Osteoblast (primary cell): ENCODE results near the gene KCNK17. TPM values are rescaled to one million over a fixed set of nuclear protein-coding genes. Genes with fewer than 3 reads are reported as not detected.

Experiments used
- DNase-seq: peaks from one replicate; pipeline ENCODE4 v3.0.0; 2011; ENCODE audit warnings: low spot score, mixed read lengths; ENCODE audit not compliant: insufficient read length; ENCODE audit errors: missing footprints
- H2AFZ ChIP-seq: 2 replicates; pipeline ENCODE4 v1.6.0; 2011; ENCODE audit warnings: mild to moderate bottlenecking, low read length
- H3K27ac ChIP-seq: 2 replicates; pipeline ENCODE4 v1.5.1; 2011; ENCODE audit warnings: mild to moderate bottlenecking, low read depth, low read length, moderate library complexity
- H3K27me3 ChIP-seq: 2 replicates; pipeline ENCODE4 v1.6.0; 2012; ENCODE audit warnings: mild to moderate bottlenecking, control low read depth, inconsistent platforms, low read length, moderate library complexity; ENCODE audit not compliant: insufficient read depth
- H3K36me3 ChIP-seq: 2 replicates; pipeline ENCODE4 v1.5.1; 2011; ENCODE audit warnings: mild to moderate bottlenecking, low read length, control low read depth, moderate library complexity; ENCODE audit not compliant: insufficient read depth
- H3K4me1 ChIP-seq: 2 replicates; pipeline ENCODE4 v1.5.1; 2011; ENCODE audit warnings: mild to moderate bottlenecking, low read length, control low read depth, moderate library complexity; ENCODE audit not compliant: insufficient read depth
- H3K4me2 ChIP-seq: 2 replicates; pipeline ENCODE4 v1.6.0; 2011; ENCODE audit warnings: mild to moderate bottlenecking, low read length; ENCODE audit not compliant: insufficient read depth
- H3K4me3 ChIP-seq: fragments of 200-600 bp; sonication (generic); 3 replicates; pipeline ENCODE4 v1.5.1; 2012; ENCODE audit warnings: mild to moderate bottlenecking, low read length, inconsistent platforms; ENCODE audit not compliant: insufficient read depth
- H3K79me2 ChIP-seq: 2 replicates; pipeline ENCODE4 v1.6.0; 2012; ENCODE audit warnings: mild to moderate bottlenecking, low read length, control low read depth, inconsistent platforms; ENCODE audit not compliant: insufficient read depth
- H3K9me3 ChIP-seq: 2 replicates; pipeline ENCODE4 v1.5.1; 2011; ENCODE audit warnings: low read depth, low read length, control low read depth
- H4K20me1 ChIP-seq: 2 replicates; pipeline ENCODE4 v1.6.0; 2012; ENCODE audit warnings: mild to moderate bottlenecking, low read length, control low read depth; ENCODE audit not compliant: insufficient read depth
- CTCF ChIP-seq: IDR thresholded peaks from 2 replicates; pipeline ENCODE4 v1.5.1; 2011; ENCODE audit warnings: mild to moderate bottlenecking, low read depth, low read length, moderate library complexity; ENCODE audit errors: extremely low read depth
- total RNA-seq: library from RNA; depleted of rRNA; stranded (reverse); fragments of >200 nt; gene quantifications from 2 replicates; pipeline ENCODE4 v1.2.3, GENCODE V29; 2012

KCNK17 gene
- total RNA-seq, 1 donor, result not detected

GRCh38 chr6:39319621-39320362, 5.6 kb upstream of the KCNK17 start:
- Histone ChIP-seq H2AFZ (no peak overlapping the region), H3K4me2 (no peak overlapping the region), H3K9me3 (no peaks in the 10 kb centered on the region), H3K27me3 (peaks cover 21% of the 10 kb centered on the region), H3K79me2 (no peaks in the 10 kb centered on the region), H3K4me3 (no peak overlapping the region), H3K4me1 (no peaks in the 10 kb centered on the region), H3K36me3 (no peaks in the 10 kb centered on the region), H3K27ac (no peak overlapping the region), H4K20me1 (no peaks in the 10 kb centered on the region)
- no peak for TF ChIP-seq CTCF
- DNase-seq, result no peak

- H3K27me3 ChIP-seq, result peaks cover 42% of the 10 kb centered on the region
- no peak for DNase-seq
- H3K4me2 ChIP-seq, result no peak overlapping the region
- H3K9me3 ChIP-seq, result no peaks in the 10 kb centered on the region
- H3K4me1 ChIP-seq, result no peaks in the 10 kb centered on the region
- H4K20me1 ChIP-seq, result no peaks in the 10 kb centered on the region
- H3K27ac ChIP-seq, result no peak overlapping the region
- no peak overlapping the region for H3K4me3 ChIP-seq
- H3K79me2 ChIP-seq, result no peaks in the 10 kb centered on the region
- no peaks in the 10 kb centered on the region for H3K36me3 ChIP-seq
- no peak overlapping the region for H2AFZ ChIP-seq
- TF ChIP-seq CTCF, result no peak
These were observed 3.0 kb upstream of the KCNK17 start for GRCh38 chr6:39317256-39317655.

- no peak for DNase-seq
- Histone ChIP-seq H2AFZ (no peak overlapping the region), H3K4me1 (no peaks in the 10 kb centered on the region), H3K4me2 (no peak overlapping the region), H3K36me3 (no peaks in the 10 kb centered on the region), H3K79me2 (no peaks in the 10 kb centered on the region), H3K9me3 (no peaks in the 10 kb centered on the region), H3K27me3 (peaks cover 31% of the 10 kb centered on the region), H4K20me1 (no peaks in the 10 kb centered on the region), H3K27ac (no peak overlapping the region), H3K4me3 (no peak overlapping the region)
- TF ChIP-seq CTCF, result no peak
These were observed 520 bp downstream of the KCNK17 start for GRCh38 chr6:39313526-39314272.

- H3K4me1 ChIP-seq, result no peaks in the 10 kb centered on the region
- no peak overlapping the region for H3K4me2 ChIP-seq
- no peaks in the 10 kb centered on the region for H3K79me2 ChIP-seq
- peak; percentile 88 for DNase-seq
- H3K36me3 ChIP-seq, result no peaks in the 10 kb centered on the region
- H3K27ac ChIP-seq, result no peak overlapping the region
- TF ChIP-seq CTCF, result no peak
- H4K20me1 ChIP-seq, result no peaks in the 10 kb centered on the region
- H3K27me3 ChIP-seq, result peaks cover 31% of the 10 kb centered on the region
- no peak overlapping the region for H2AFZ ChIP-seq
- no peak overlapping the region for H3K4me3 ChIP-seq
- no peaks in the 10 kb centered on the region for H3K9me3 ChIP-seq
These were observed 1.2 kb downstream of the KCNK17 start for GRCh38 chr6:39312912-39313525.
